Smooth muscle cell (in vitro differentiated cells): ENCODE measurements around the gene EXOC1. TPM values are rescaled to one million over a fixed set of nuclear protein-coding genes. Genes with fewer than 3 reads are reported as not detected.

ENCODE experiments used
- DNase-seq: peaks from one replicate; lab custom pipeline; 2025; ENCODE audit not compliant: unreplicated experiment; lab: John Stamatoyannopoulos, UW
- H2AFZ ChIP-seq: fragments of 200-600 bp; sonication (generic); 2 replicates; pipeline ENCODE4 v1.6.0; 2016; ENCODE audit warnings: antibody characterized with exemption, low read depth, mild to moderate bottlenecking
- H3F3A ChIP-seq: fragments of 200-600 bp; sonication (generic); 2 replicates; pipeline ENCODE4 v1.6.0; 2017; ENCODE audit warnings: antibody characterized with exemption, low read depth
- H3K27ac ChIP-seq: fragments of 200-600 bp; sonication (generic); 2 replicates; pipeline ENCODE4 v1.5.1; 2016; ENCODE audit warnings: low read depth, mild to moderate bottlenecking
- H3K27me3 ChIP-seq: fragments of 200-600 bp; sonication (generic); 2 replicates; pipeline ENCODE4 v1.6.1; 2016; ENCODE audit warnings: low read depth, mild to moderate bottlenecking
- H3K36me3 ChIP-seq: fragments of 200-600 bp; sonication (generic); 2 replicates; pipeline ENCODE4 v1.5.1; 2016; ENCODE audit warnings: low read depth
- H3K4me1 ChIP-seq: fragments of 200-600 bp; sonication (generic); 2 replicates; pipeline ENCODE4 v1.5.1; 2016; ENCODE audit warnings: low read depth
- H3K4me2 ChIP-seq: fragments of 200-600 bp; sonication (generic); 2 replicates; pipeline ENCODE4 v1.6.0; 2016; ENCODE audit warnings: mild to moderate bottlenecking
- H3K4me3 ChIP-seq: fragments of 200-600 bp; sonication (generic); 2 replicates; pipeline ENCODE4 v1.5.1; 2016; ENCODE audit warnings: mild to moderate bottlenecking
- H3K79me2 ChIP-seq: fragments of 200-600 bp; sonication (generic); 2 replicates; pipeline ENCODE4 v1.6.0; 2016; ENCODE audit warnings: low read depth, mild to moderate bottlenecking
- H3K9ac ChIP-seq: fragments of 200-600 bp; sonication (generic); 2 replicates; pipeline ENCODE4 v1.6.0; 2016; ENCODE audit warnings: low read depth
- H3K9me3 ChIP-seq: fragments of 200-600 bp; sonication (generic); replicated peaks from 2 replicates; pipeline ENCODE4 v1.5.1; 2016; ENCODE audit warnings: low read depth
- H4K20me1 ChIP-seq: fragments of 200-600 bp; sonication (generic); 2 replicates; pipeline ENCODE4 v1.6.0; 2016; ENCODE audit warnings: low read depth
- CTCF ChIP-seq: fragments of 200-600 bp; sonication (generic); IDR thresholded peaks from 2 replicates; pipeline ENCODE4 v1.5.1; 2017; ENCODE audit warnings: borderline replicate concordance, mild to moderate bottlenecking, antibody characterized with exemption; ENCODE audit not compliant: insufficient read depth, poor library complexity, severe bottlenecking
- WGBS: methylation state at CpG from one replicate; pipeline ENCODE4 v1.1.7; 2016; ENCODE audit warnings: low lambda C conversion rate; 5-methylcytosine and 5-hydroxymethylcytosine counted together
- polyA plus RNA-seq: library from polyadenylated mRNA; unstranded; fragments of >200 nt; fragmentation: Nextera tagmentation; extraction: Ambion mirVana; gene quantifications from 2 replicates; pipeline ENCODE4 v1.2.1, GENCODE V29; 2016
- total RNA-seq: library from RNA; depleted of rRNA; stranded (reverse); fragments of >200 nt; gene quantifications from 2 replicates; pipeline ENCODE4 v1.2.3, GENCODE V29; 2014

EXOC1 gene
- total and polyA plus RNA-seq, 2 experiments from 2014 or later: 18.5 to 34.2 TPM

- Histone ChIP-seq H3K4me3 (no peak overlapping the region), H3K4me2 (no peak overlapping the region), H3K9me3 (no peaks in the 10 kb centered on the region), H3K27ac (no peak overlapping the region), H2AFZ (no peak overlapping the region), H3K27me3 (no peaks in the 10 kb centered on the region), H4K20me1 (no peaks in the 10 kb centered on the region), H3K4me1 (no peaks in the 10 kb centered on the region), H3K79me2 (no peaks in the 10 kb centered on the region), H3K9ac (no peak overlapping the region), H3K36me3 (peaks cover 8% of the 10 kb centered on the region), H3F3A (no peaks in the 10 kb centered on the region)
- no peak for DNase-seq
- no peak for TF ChIP-seq CTCF
Measured at GRCh38 chr4:55903577-55903976, 50.1 kb downstream of the EXOC1 start.

- no peak overlapping the region for H2AFZ ChIP-seq
- no peaks in the 10 kb centered on the region for H3K79me2 ChIP-seq
- no peak overlapping the region for H3K4me2 ChIP-seq
- no peaks in the 10 kb centered on the region for H3K27me3 ChIP-seq
- no peak overlapping the region for H3K4me3 ChIP-seq
- no peaks in the 10 kb centered on the region for H3K9me3 ChIP-seq
- no peaks in the 10 kb centered on the region for H4K20me1 ChIP-seq
- no peak overlapping the region for H3K9ac ChIP-seq
- H3K4me1 ChIP-seq: no peaks in the 10 kb centered on the region
- no peak for DNase-seq
- H3K27ac ChIP-seq: no peak overlapping the region
- no peaks in the 10 kb centered on the region for H3F3A ChIP-seq
- H3K36me3 ChIP-seq: peaks cover 8% of the 10 kb centered on the region
- no peak for TF ChIP-seq CTCF
Measured at GRCh38 chr4:55904576-55904975, 51.1 kb downstream of the EXOC1 start.

GRCh38 chr4:55906323-55906722, 52.9 kb downstream of the EXOC1 start:
- no peak for DNase-seq
- no peaks in the 10 kb centered on the region for H3K9me3 ChIP-seq
- TF ChIP-seq CTCF: no peak
- 79% methylated on average over 6 of the region's 6 CpGs for WGBS
- H3K27ac ChIP-seq: no peak overlapping the region
- no peaks in the 10 kb centered on the region for H3K4me1 ChIP-seq
- H3K27me3 ChIP-seq: no peaks in the 10 kb centered on the region
- no peak overlapping the region for H3K9ac ChIP-seq
- H4K20me1 ChIP-seq: no peaks in the 10 kb centered on the region
- H3K36me3 ChIP-seq: peaks cover 2% of the 10 kb centered on the region
- no peak overlapping the region for H3K4me2 ChIP-seq
- no peak overlapping the region for H3K4me3 ChIP-seq
- no peaks in the 10 kb centered on the region for H3F3A ChIP-seq
- H2AFZ ChIP-seq: no peak overlapping the region
- no peaks in the 10 kb centered on the region for H3K79me2 ChIP-seq

- H3K4me2 ChIP-seq: no peak overlapping the region
- no peaks in the 10 kb centered on the region for H3K4me1 ChIP-seq
- no peaks in the 10 kb centered on the region for H4K20me1 ChIP-seq
- no peak overlapping the region for H3K9ac ChIP-seq
- no peak overlapping the region for H2AFZ ChIP-seq
- WGBS: 74% methylated on average over 3 of the region's 3 CpGs
- H3K27me3 ChIP-seq: no peaks in the 10 kb centered on the region
- no peaks in the 10 kb centered on the region for H3F3A ChIP-seq
- no peak overlapping the region for H3K27ac ChIP-seq
- TF ChIP-seq CTCF: no peak
- H3K4me3 ChIP-seq: no peak overlapping the region
- no peaks in the 10 kb centered on the region for H3K9me3 ChIP-seq
- no peak for DNase-seq
- no peaks in the 10 kb centered on the region for H3K36me3 ChIP-seq
- no peaks in the 10 kb centered on the region for H3K79me2 ChIP-seq
Measured at GRCh38 chr4:55906989-55907388, 53.5 kb downstream of the EXOC1 start.
